GM12878 (cell line): ENCODE measurements around the gene DCLK2. TPM values are rescaled to one million over a fixed set of nuclear protein-coding genes. Genes with fewer than 3 reads are reported as not detected.

ENCODE experiments used
- ATAC-seq: fragments of 200-7000 bp; cut with Tn5 transposase; 3 replicates; pipeline ENCODE4 v1.9.1; 2020; ENCODE audit warnings: mild to moderate bottlenecking, moderate library complexity
- BruUV-seq: library from RNA; stranded (reverse); fragments of 400-500 nt; replicated peaks from 2 replicates; lab custom pipeline; 2021; lab: Mats Ljungman, UMichigan
- CTCF ChIA-PET: fragments of 300-600 bp; sonication (Branson Sonifier 250); formaldehyde crosslinking; extraction: SDS; loops from one replicate; lab custom pipeline; 2021; ENCODE audit warnings: inconsistent platforms; lab: Yijun Ruan, JAX
- POLR2A ChIA-PET: fragments of 350-600 bp; formaldehyde crosslinking; extraction: SDS; loops from one replicate; lab custom pipeline; 2021; ENCODE audit warnings: inconsistent platforms; lab: Charles Lee
- RAD21 ChIA-PET: fragments of 300-600 bp; sonication (Branson Sonifier 250); formaldehyde crosslinking; loops from one replicate; lab custom pipeline; 2023; ENCODE audit warnings: antibody characterized with exemption; ENCODE audit not compliant: unreplicated experiment; lab: Charles Lee
- SMC1A ChIA-PET: fragments of 300-600 bp; sonication (Branson Sonifier 250); formaldehyde crosslinking; loops from one replicate; lab custom pipeline; 2023; ENCODE audit not compliant: unreplicated experiment, uncharacterized antibody; lab: Charles Lee
- DNase-seq: peaks from one replicate; pipeline ENCODE4 v3.0.0-alpha.2; 2011; ENCODE audit warnings: low read depth, low spot score
- FAIRE-seq: peaks from 3 replicates; lab custom pipeline; 2011; peaks lifted over from hg19 to GRCh38; lab: Jason Lieb, UNC
- H2AFZ ChIP-seq: 2 replicates; pipeline ENCODE4 v1.6.0; 2011; ENCODE audit warnings: low read depth, low read length, control low read depth; ENCODE audit not compliant: control insufficient read depth
- H3K27ac ChIP-seq: 2 replicates; pipeline ENCODE4 v1.5.1; 2011; ENCODE audit warnings: control low read depth; ENCODE audit not compliant: control insufficient read depth, insufficient read depth
- H3K27me3 ChIP-seq, 2 experiments: replicated peaks in 1 of 2; 2 replicates each; pipeline versions ENCODE4 v1.6.0 to v1.6.1; 2011; ENCODE audit warnings: low read length in 1 of 2; ENCODE audit not compliant: control insufficient read depth in 2 of 2, insufficient read depth in 2 of 2
- H3K36me3 ChIP-seq, 2 experiments: 2 replicates each; pipeline ENCODE4 v1.5.1; 2011; ENCODE audit warnings: low read length in 1 of 2; ENCODE audit not compliant: control insufficient read depth in 2 of 2, insufficient read depth in 2 of 2
- H3K4me1 ChIP-seq: 2 replicates; pipeline ENCODE4 v1.6.1; 2011; ENCODE audit warnings: mild to moderate bottlenecking, low read length, moderate library complexity, mixed read lengths; ENCODE audit not compliant: control insufficient read depth, insufficient read depth
- H3K4me2 ChIP-seq: 2 replicates; pipeline ENCODE4 v1.6.0; 2011; ENCODE audit warnings: control low read depth; ENCODE audit not compliant: control insufficient read depth, insufficient read depth
- H3K4me3 ChIP-seq: fragments of 200-600 bp; sonication (generic); 2 replicates; pipeline ENCODE4 v1.5.1; 2016
- H3K79me2 ChIP-seq: 2 replicates; pipeline ENCODE4 v1.6.0; 2011; ENCODE audit warnings: low read length; ENCODE audit not compliant: control insufficient read depth, insufficient read depth
- H3K9ac ChIP-seq: 2 replicates; pipeline ENCODE4 v1.8.0; 2011; ENCODE audit warnings: low read length, control low read depth, mixed read lengths; ENCODE audit not compliant: control insufficient read depth, insufficient read depth
- H3K9me3 ChIP-seq: replicated peaks from 3 replicates; pipeline ENCODE4 v1.5.1; 2011; ENCODE audit warnings: mild to moderate bottlenecking, low read length; ENCODE audit not compliant: control insufficient read depth, insufficient read depth
- H4K20me1 ChIP-seq: 2 replicates; pipeline ENCODE4 v1.6.0; 2011; ENCODE audit not compliant: control insufficient read depth, insufficient read depth
- ASH2L ChIP-seq: fragments of 300-600, 200-600 bp; sonication (generic); IDR thresholded peaks from 2 replicates; pipeline ENCODE4 v1.6.1; 2017; ENCODE audit warnings: low read depth, mild to moderate bottlenecking, borderline replicate concordance
- CHD2 ChIP-seq: IDR thresholded peaks from 2 replicates; pipeline ENCODE4 v1.6.1; 2011; ENCODE audit warnings: low read depth, low read length, improper control_type of control experiment, borderline replicate concordance
- CREB1 ChIP-seq: IDR thresholded peaks from 2 replicates; pipeline ENCODE4 v1.6.1; 2012; ENCODE audit warnings: low read depth, mild to moderate bottlenecking, inconsistent platforms
- DPF2 ChIP-seq: fragments of 450-650 bp; IDR thresholded peaks from 2 replicates; pipeline ENCODE4 v1.6.1; 2017; ENCODE audit warnings: mild to moderate bottlenecking
- LARP7 ChIP-seq: fragments of 450-650 bp; IDR thresholded peaks from 2 replicates; pipeline ENCODE4 v1.6.1; 2017; ENCODE audit warnings: mild to moderate bottlenecking
- MEF2A ChIP-seq: IDR thresholded peaks from 2 replicates; pipeline ENCODE4 v1.6.1; 2011; ENCODE audit warnings: low read depth, mild to moderate bottlenecking, low read length, moderate library complexity; ENCODE audit not compliant: insufficient read depth
- NR2F1 ChIP-seq: fragments of 450-650 bp; conservative IDR thresholded peaks from 2 replicates; pipeline ENCODE4 v1.6.1; 2017; ENCODE audit warnings: mild to moderate bottlenecking
- SREBF2 ChIP-seq: IDR thresholded peaks from 2 replicates; pipeline ENCODE4 v1.6.1; 2012; ENCODE audit warnings: mild to moderate bottlenecking, low read length
- STAT1 ChIP-seq: fragments of 450-650 bp; conservative IDR thresholded peaks from 2 replicates; pipeline ENCODE4 v1.6.1; 2014; ENCODE audit warnings: antibody characterized with exemption, mild to moderate bottlenecking
- SUPT20H ChIP-seq: IDR thresholded peaks from 2 replicates; pipeline ENCODE4 v1.6.1; 2011; ENCODE audit warnings: low read depth, mild to moderate bottlenecking, low read length, moderate library complexity, borderline replicate concordance; ENCODE audit not compliant: control insufficient read depth
- TARDBP ChIP-seq: IDR thresholded peaks from 2 replicates; pipeline ENCODE4 v1.6.1; 2016; ENCODE audit warnings: borderline replicate concordance
- ZNF274 ChIP-seq: IDR thresholded peaks from one replicate; pipeline ENCODE4 v1.8.0; 2011; ENCODE audit not compliant: insufficient read length, insufficient read depth
- WGBS: methylation state at CpG from one replicate; pipeline ENCODE4 v1.1.6; 2016; ENCODE audit warnings: low lambda C conversion rate; ENCODE audit not compliant: insufficient replicate concordance, insufficient coverage; ENCODE audit errors: missing lambda C conversion rate; 5-methylcytosine and 5-hydroxymethylcytosine counted together
- in situ Hi-C: fragments of 300-500 bp; cut with MboI; formaldehyde crosslinking; loops from 9 replicates; pipeline ENCODE4 v1.14.3; 2018; ENCODE audit warnings: mixed read lengths
- intact Hi-C: fragments of 100-400 bp; cut with micrococcal nuclease; formaldehyde crosslinking; loops from one replicate; pipeline ENCODE4 v1.14.2; 2022; ENCODE audit not compliant: unreplicated experiment
- polyA plus RNA-seq, 11 experiments: library from polyadenylated mRNA; depleted of rRNA in 4 of 11; unstranded in 6 of 11; stranded (reverse) in 5 of 11; fragments of >200 nt; fragmentation: Nextera tagmentation in 4 of 11; fragmentation: Illumina TruSeq in 1 of 11; extraction: Ambion mirVana in 4 of 11; extraction: Trizol in 1 of 11; gene quantifications; 1 replicate in 1 of 11; 2 replicates in 10 of 11; pipeline versions ENCODE4 v1.2.1 to v1.2.3, GENCODE V29; 2011 to 2016; ENCODE audit warnings: inconsistent platforms in 2 of 11, missing spikeins in 2 of 11, low read depth in 1 of 11
- total RNA-seq, 4 experiments: library from RNA; depleted of rRNA in 3 of 4; stranded (reverse); fragments of >200 nt in 3 of 4; fragmentation: Illumina TruSeq in 1 of 4; extraction: Trizol in 1 of 4; gene quantifications; 2 replicates each; pipeline versions ENCODE4 v1.2.1 to v1.2.3, GENCODE V29; 2013 to 2021
- TF ChIP-seq, protein P1 (sequence below): fragments of 450-650 bp; IDR thresholded peaks from 2 replicates; pipeline ENCODE4 v1.6.1; 2017; ENCODE audit warnings: borderline replicate concordance
- TF ChIP-seq, protein P2 (sequence below): IDR thresholded peaks from 2 replicates; pipeline ENCODE4 v1.6.1; 2011; ENCODE audit warnings: borderline replicate concordance, low read depth, mild to moderate bottlenecking, moderate library complexity, low read length; ENCODE audit not compliant: insufficient read depth, poor library complexity, severe bottlenecking
- TF ChIP-seq, protein P3 (sequence below): IDR thresholded peaks from 2 replicates; pipeline ENCODE4 v1.6.1; 2011; ENCODE audit warnings: mild to moderate bottlenecking, low read depth, low read length, moderate library complexity; ENCODE audit not compliant: insufficient replicate concordance
- TF ChIP-seq, protein P4 (sequence below): fragments of 450-650 bp; IDR thresholded peaks from 2 replicates; pipeline ENCODE4 v1.6.1; 2017; ENCODE audit warnings: low read depth, mild to moderate bottlenecking, moderate library complexity
- TF ChIP-seq, protein P5 (sequence below): IDR thresholded peaks from 2 replicates; pipeline ENCODE4 v1.6.1; 2011; ENCODE audit warnings: low read depth, low read length, improper control_type of control experiment, borderline replicate concordance

DCLK2 gene
- total and polyA plus RNA-seq, 10 of the 15 experiments (the other 5 are each of a cell fraction or from before 2014, with no cell fraction given): not detected

DNA sequence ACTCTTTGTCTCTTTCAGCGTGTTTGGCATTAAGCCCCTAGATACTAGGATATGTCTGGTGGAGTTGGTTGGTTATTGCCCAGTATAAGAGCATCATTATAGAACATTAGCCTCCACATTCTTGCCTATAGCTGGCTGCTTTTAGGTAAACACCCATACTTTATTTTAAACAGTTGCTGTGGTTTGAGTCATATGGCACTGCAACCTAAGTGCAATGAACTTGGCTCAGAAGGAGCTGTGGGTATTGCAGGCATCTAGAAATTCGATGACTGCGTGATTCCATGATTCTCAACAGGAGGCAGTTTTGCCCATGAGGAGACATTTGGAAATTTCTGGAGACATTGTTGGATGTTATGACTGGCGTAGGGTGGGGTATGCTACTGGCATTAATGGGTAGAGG is 49.5 kb downstream of the DCLK2 start:
- H3K4me3 ChIP-seq: no peak overlapping the region
- in situ Hi-C loops: no loop called here
- CTCF ChIA-PET: interaction anchor here (1.0 to 1.1 kb wide), 2 partner anchors 49 to 116 kb away, joined by 3 to 4 read pairs; no protein-coding TSS in a partner anchor
- WGBS: 74% methylated on average over 4 of the region's 4 CpGs
- H3K27ac ChIP-seq: no peak overlapping the region
- no peaks in the 10 kb centered on the region for H3K36me3 ChIP-seq
- H3K79me2 ChIP-seq: no peaks in the 10 kb centered on the region
- H3K4me2 ChIP-seq: no peak overlapping the region
- H2AFZ ChIP-seq: no peak overlapping the region
- H3K9ac ChIP-seq: no peak overlapping the region
- RAD21 ChIA-PET: no interaction called here
- no peaks in the 10 kb centered on the region for H4K20me1 ChIP-seq
- H3K4me1 ChIP-seq: peaks cover 4% of the 10 kb centered on the region; the same call in 1 of the 2 replicates
- H3K9me3 ChIP-seq: no peaks in the 10 kb centered on the region
- DNase-seq (no peak), ATAC-seq (no peak), FAIRE-seq (no peak)
- no peak for TF ChIP-seq ASH2L
- no peak for TF ChIP-seq TARDBP
- no peak for TF ChIP-seq CREB1
- TF ChIP-seq, protein P1, sequence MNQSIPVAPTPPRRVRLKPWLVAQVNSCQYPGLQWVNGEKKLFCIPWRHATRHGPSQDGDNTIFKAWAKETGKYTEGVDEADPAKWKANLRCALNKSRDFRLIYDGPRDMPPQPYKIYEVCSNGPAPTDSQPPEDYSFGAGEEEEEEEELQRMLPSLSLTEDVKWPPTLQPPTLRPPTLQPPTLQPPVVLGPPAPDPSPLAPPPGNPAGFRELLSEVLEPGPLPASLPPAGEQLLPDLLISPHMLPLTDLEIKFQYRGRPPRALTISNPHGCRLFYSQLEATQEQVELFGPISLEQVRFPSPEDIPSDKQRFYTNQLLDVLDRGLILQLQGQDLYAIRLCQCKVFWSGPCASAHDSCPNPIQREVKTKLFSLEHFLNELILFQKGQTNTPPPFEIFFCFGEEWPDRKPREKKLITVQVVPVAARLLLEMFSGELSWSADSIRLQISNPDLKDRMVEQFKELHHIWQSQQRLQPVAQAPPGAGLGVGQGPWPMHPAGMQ: no peak
- TF ChIP-seq, protein P2, sequence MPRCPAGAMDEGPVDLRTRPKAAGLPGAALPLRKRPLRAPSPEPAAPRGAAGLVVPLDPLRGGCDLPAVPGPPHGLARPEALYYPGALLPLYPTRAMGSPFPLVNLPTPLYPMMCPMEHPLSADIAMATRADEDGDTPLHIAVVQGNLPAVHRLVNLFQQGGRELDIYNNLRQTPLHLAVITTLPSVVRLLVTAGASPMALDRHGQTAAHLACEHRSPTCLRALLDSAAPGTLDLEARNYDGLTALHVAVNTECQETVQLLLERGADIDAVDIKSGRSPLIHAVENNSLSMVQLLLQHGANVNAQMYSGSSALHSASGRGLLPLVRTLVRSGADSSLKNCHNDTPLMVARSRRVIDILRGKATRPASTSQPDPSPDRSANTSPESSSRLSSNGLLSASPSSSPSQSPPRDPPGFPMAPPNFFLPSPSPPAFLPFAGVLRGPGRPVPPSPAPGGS: no peak
- TF ChIP-seq CHD2: no peak
- no peak for TF ChIP-seq DPF2
- TF ChIP-seq, protein P3, sequence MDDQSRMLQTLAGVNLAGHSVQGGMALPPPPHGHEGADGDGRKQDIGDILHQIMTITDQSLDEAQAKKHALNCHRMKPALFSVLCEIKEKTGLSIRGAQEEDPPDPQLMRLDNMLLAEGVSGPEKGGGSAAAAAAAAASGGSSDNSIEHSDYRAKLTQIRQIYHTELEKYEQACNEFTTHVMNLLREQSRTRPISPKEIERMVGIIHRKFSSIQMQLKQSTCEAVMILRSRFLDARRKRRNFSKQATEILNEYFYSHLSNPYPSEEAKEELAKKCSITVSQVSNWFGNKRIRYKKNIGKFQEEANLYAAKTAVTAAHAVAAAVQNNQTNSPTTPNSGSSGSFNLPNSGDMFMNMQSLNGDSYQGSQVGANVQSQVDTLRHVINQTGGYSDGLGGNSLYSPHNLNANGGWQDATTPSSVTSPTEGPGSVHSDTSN: no peak
- TF ChIP-seq SUPT20H: no peak
- TF ChIP-seq, protein P4, sequence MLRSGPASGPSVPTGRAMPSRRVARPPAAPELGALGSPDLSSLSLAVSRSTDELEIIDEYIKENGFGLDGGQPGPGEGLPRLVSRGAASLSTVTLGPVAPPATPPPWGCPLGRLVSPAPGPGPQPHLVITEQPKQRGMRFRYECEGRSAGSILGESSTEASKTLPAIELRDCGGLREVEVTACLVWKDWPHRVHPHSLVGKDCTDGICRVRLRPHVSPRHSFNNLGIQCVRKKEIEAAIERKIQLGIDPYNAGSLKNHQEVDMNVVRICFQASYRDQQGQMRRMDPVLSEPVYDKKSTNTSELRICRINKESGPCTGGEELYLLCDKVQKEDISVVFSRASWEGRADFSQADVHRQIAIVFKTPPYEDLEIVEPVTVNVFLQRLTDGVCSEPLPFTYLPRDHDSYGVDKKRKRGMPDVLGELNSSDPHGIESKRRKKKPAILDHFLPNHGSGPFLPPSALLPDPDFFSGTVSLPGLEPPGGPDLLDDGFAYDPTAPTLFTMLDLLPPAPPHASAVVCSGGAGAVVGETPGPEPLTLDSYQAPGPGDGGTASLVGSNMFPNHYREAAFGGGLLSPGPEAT: no peak
- no peak for TF ChIP-seq ZNF274
- no peak for TF ChIP-seq STAT1
- no peak for TF ChIP-seq LARP7
- TF ChIP-seq SREBF2: no peak
- TF ChIP-seq NR2F1: no peak
- TF ChIP-seq, protein P5, sequence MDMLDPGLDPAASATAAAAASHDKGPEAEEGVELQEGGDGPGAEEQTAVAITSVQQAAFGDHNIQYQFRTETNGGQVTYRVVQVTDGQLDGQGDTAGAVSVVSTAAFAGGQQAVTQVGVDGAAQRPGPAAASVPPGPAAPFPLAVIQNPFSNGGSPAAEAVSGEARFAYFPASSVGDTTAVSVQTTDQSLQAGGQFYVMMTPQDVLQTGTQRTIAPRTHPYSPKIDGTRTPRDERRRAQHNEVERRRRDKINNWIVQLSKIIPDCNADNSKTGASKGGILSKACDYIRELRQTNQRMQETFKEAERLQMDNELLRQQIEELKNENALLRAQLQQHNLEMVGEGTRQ: no peak
- TF ChIP-seq MEF2A: no peak
- SMC1A ChIA-PET: no interaction called here
- BruUV-seq: no TSS peak
- H3K27me3 ChIP-seq: no peaks in the 10 kb centered on the region; a peak in 2 of 4 replicates
- intact Hi-C loops: no loop called here
- POLR2A ChIA-PET: no interaction called here
